Gastrocnemius medialis (tissue), 4 donors: Measurements from ENCODE around the gene DHX15.

Experiments used
- POLR2A ChIP-seq, 2 donors: fragments of 450-650 bp; IDR thresholded peaks; one replicate each; pipeline ENCODE4 v1.6.1; 2017; ENCODE audit warnings: antibody characterized with exemption in 2 of 2, mild to moderate bottlenecking in 2 of 2, moderate library complexity in 2 of 2
- TF ChIP-seq, protein P1 (sequence below), 5 experiments: fragments of 450-650 bp in 3 of 5; fragments of 200-600 bp in 2 of 5; sonication (generic) in 2 of 5; IDR thresholded peaks in 4 of 5; conservative IDR thresholded peaks in 1 of 5; 1 replicate in 4 of 5; 2 replicates in 1 of 5; pipeline ENCODE4 v1.5.1; 2016 to 2019; ENCODE audit warnings: antibody characterized with exemption in 5 of 5, mild to moderate bottlenecking in 3 of 5, moderate library complexity in 3 of 5

DNA sequence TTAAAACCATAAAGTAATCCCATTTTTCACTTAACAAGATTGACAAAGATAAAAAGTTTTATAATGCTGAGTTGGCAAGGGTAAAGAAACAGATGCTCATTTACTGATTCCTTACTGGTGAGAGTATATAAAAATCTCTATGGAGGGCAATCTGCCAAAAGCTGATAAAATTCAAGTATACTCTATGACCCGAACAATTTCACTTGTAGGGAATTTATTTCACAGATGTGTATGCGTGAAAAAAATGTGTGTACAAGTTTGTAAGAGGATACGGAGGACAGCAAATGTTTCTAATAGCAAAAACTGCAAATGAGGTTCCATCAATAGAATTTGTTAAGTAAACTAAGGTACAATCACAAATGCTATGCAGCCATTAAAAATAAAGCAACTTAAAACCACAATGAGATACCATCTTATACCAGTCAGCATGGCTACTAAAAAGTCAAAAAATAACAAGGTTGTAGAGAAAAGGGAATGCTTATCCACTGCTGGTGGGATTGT is 23.4 kb downstream of the DHX15 start:
- TF ChIP-seq POLR2A (IDR thresholded peaks at IDR 0.05), result no peak
- TF ChIP-seq, protein P1, sequence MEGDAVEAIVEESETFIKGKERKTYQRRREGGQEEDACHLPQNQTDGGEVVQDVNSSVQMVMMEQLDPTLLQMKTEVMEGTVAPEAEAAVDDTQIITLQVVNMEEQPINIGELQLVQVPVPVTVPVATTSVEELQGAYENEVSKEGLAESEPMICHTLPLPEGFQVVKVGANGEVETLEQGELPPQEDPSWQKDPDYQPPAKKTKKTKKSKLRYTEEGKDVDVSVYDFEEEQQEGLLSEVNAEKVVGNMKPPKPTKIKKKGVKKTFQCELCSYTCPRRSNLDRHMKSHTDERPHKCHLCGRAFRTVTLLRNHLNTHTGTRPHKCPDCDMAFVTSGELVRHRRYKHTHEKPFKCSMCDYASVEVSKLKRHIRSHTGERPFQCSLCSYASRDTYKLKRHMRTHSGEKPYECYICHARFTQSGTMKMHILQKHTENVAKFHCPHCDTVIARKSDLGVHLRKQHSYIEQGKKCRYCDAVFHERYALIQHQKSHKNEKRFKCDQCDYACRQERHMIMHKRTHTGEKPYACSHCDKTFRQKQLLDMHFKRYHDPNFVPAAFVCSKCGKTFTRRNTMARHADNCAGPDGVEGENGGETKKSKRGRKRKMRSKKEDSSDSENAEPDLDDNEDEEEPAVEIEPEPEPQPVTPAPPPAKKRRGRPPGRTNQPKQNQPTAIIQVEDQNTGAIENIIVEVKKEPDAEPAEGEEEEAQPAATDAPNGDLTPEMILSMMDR (IDR thresholded peaks at IDR 0.05 in 4 of 5, conservative IDR thresholded peaks at IDR 0.05 in 1 of 5), result no peak
